SU-DHL-6 (cell line): Measurements from ENCODE around the gene ARHGAP30.

Experiments
- CTCF ChIP-seq: fragments of 200-600 bp; sonication (generic); IDR thresholded peaks from one replicate; pipeline ENCODE4 v1.5.1; 2017; ENCODE audit warnings: antibody characterized with exemption, mild to moderate bottlenecking, low read length, moderate library complexity; ENCODE audit not compliant: insufficient read depth, poor library complexity, severe bottlenecking
- EZH2phosphoT487 ChIP-seq: fragments of 200-600 bp; sonication (generic), shearing (Covaris generic); conservative IDR thresholded peaks from 2 replicates; pipeline ENCODE4 v1.6.1; 2018; ENCODE audit warnings: mild to moderate bottlenecking, antibody characterized with exemption, low read length, moderate library complexity, mixed read lengths

- TF ChIP-seq CTCF (no peak), EZH2phosphoT487 (no peak)
These were observed 30.9 kb upstream of the ARHGAP30 start for GRCh38 chr1:161100556-161100955.
